A673 (cell line): ENCODE data around the gene ZNF385C. TPM values are rescaled to one million over a fixed set of nuclear protein-coding genes. Genes with fewer than 3 reads are reported as not detected.
"Not testable (repeated sequence)": the region's sequence is repeated elsewhere in the genome, so short reads cannot be mapped to it uniquely, and the experiment has no call there.

Source experiments
- BruUV-seq: library from RNA; stranded (reverse); fragments of 400-500 nt; replicated peaks from 2 replicates; lab custom pipeline; 2021; lab: Mats Ljungman, UMichigan
- CTCF ChIA-PET: fragments of 300-600 bp; sonication (Branson Sonifier 250); formaldehyde crosslinking; loops from one replicate; lab custom pipeline; 2022; ENCODE audit warnings: antibody characterized with exemption; lab: Charles Lee
- POLR2A ChIA-PET: fragments of 300-600 bp; sonication (Branson Sonifier 250); formaldehyde crosslinking; loops from one replicate; lab custom pipeline; 2022; ENCODE audit warnings: antibody characterized with exemption; ENCODE audit not compliant: low non-redundant PET; lab: Charles Lee
- DNase-seq: peaks from one replicate; pipeline ENCODE4 v3.0.0-alpha.2; 2015; ENCODE audit warnings: low spot score
- H3K27ac ChIP-seq: fragments of 200-600 bp; sonication (generic); 2 replicates; pipeline ENCODE4 v1.5.1; 2016; ENCODE audit warnings: mixed run types, low read depth, mild to moderate bottlenecking, mixed read lengths, antibody characterized with exemption, low read length; ENCODE audit not compliant: poor library complexity, severe bottlenecking
- H3K27me3 ChIP-seq: fragments of 200-600 bp; sonication (generic); replicated peaks from 2 replicates; pipeline ENCODE4 v1.6.1; 2017; ENCODE audit warnings: mixed run types, low read depth, mild to moderate bottlenecking, mixed read lengths, antibody characterized with exemption, low read length; ENCODE audit not compliant: insufficient read depth, poor library complexity
- H3K36me3 ChIP-seq: fragments of 200-600 bp; sonication (generic); 2 replicates; pipeline ENCODE4 v1.6.1; 2016; ENCODE audit warnings: mixed run types, mild to moderate bottlenecking, mixed read lengths, antibody characterized with exemption, low read length; ENCODE audit not compliant: insufficient read depth, poor library complexity, severe bottlenecking
- H3K4me1 ChIP-seq: fragments of 200-600 bp; sonication (generic); 2 replicates; pipeline ENCODE4 v1.6.1; 2017; ENCODE audit warnings: mixed run types, mild to moderate bottlenecking, mixed read lengths, antibody characterized with exemption, low read length; ENCODE audit not compliant: insufficient read depth, poor library complexity, severe bottlenecking
- H3K4me3 ChIP-seq: fragments of 200-600 bp; sonication (generic); 2 replicates; pipeline ENCODE4 v1.5.1; 2016; ENCODE audit warnings: low read depth, mixed run types, mild to moderate bottlenecking, mixed read lengths, low read length; ENCODE audit not compliant: poor library complexity, severe bottlenecking
- H3K9me3 ChIP-seq: fragments of 200-600 bp; sonication (generic); 2 replicates; pipeline ENCODE4 v1.6.1; 2016; ENCODE audit warnings: mixed run types, low read depth, mild to moderate bottlenecking, mixed read lengths, antibody characterized with exemption, low read length; ENCODE audit not compliant: poor library complexity, severe bottlenecking
- EZH2 ChIP-seq: fragments of 200-600 bp; sonication (generic); IDR thresholded peaks from 2 replicates; pipeline ENCODE4 v1.6.1; 2017; ENCODE audit warnings: borderline replicate concordance, low read depth, mild to moderate bottlenecking, mixed read lengths, antibody characterized with exemption, low read length; ENCODE audit not compliant: poor library complexity, severe bottlenecking
- intact Hi-C: fragments of 100-400 bp; cut with micrococcal nuclease; formaldehyde crosslinking; loops from one replicate; pipeline ENCODE4 v1.10.0; 2022; ENCODE audit not compliant: unreplicated experiment
- total RNA-seq: library from RNA; stranded (reverse); gene quantifications from 2 replicates; pipeline ENCODE4 v1.2.3, GENCODE V29; 2021
- TF ChIP-seq, protein P1 (sequence below): fragments of 300-800, 200-600 bp; sonication (generic); conservative IDR thresholded peaks from 2 replicates; pipeline ENCODE4 v1.5.1; 2017; ENCODE audit warnings: low read depth, mild to moderate bottlenecking, antibody characterized with exemption, low read length, moderate library complexity, mixed read lengths

ZNF385C gene
- total RNA-seq, 1 experiment from 2014 or later, result 0.17 TPM

GRCh38 chr17:42142371-42142896 lies 44.2 kb upstream of the ZNF385C start:
- Histone ChIP-seq H3K27me3 (no peaks in the 10 kb centered on the region), H3K36me3 (no peaks in the 10 kb centered on the region), H3K9me3 (no peaks in the 10 kb centered on the region), H3K4me1 (no peaks in the 10 kb centered on the region), H3K27ac (no peak overlapping the region), H3K4me3 (no peak overlapping the region)
- intact Hi-C loops, result no loop called here
- ChIA-PET POLR2A (interaction anchor here (0.5 kb wide), 1 partner anchor 127 kb away, joined by 3 read pairs; no protein-coding TSS in a partner anchor), CTCF (interaction anchor here (0.5 kb wide), 1 partner anchor 1530 kb away, joined by 3 read pairs; no protein-coding TSS in a partner anchor)
- DNase-seq, result no peak
- TF ChIP-seq, protein P1, sequence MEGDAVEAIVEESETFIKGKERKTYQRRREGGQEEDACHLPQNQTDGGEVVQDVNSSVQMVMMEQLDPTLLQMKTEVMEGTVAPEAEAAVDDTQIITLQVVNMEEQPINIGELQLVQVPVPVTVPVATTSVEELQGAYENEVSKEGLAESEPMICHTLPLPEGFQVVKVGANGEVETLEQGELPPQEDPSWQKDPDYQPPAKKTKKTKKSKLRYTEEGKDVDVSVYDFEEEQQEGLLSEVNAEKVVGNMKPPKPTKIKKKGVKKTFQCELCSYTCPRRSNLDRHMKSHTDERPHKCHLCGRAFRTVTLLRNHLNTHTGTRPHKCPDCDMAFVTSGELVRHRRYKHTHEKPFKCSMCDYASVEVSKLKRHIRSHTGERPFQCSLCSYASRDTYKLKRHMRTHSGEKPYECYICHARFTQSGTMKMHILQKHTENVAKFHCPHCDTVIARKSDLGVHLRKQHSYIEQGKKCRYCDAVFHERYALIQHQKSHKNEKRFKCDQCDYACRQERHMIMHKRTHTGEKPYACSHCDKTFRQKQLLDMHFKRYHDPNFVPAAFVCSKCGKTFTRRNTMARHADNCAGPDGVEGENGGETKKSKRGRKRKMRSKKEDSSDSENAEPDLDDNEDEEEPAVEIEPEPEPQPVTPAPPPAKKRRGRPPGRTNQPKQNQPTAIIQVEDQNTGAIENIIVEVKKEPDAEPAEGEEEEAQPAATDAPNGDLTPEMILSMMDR, result no peak
- TF ChIP-seq EZH2, result no peak
- no TSS peak for BruUV-seq

DNA sequence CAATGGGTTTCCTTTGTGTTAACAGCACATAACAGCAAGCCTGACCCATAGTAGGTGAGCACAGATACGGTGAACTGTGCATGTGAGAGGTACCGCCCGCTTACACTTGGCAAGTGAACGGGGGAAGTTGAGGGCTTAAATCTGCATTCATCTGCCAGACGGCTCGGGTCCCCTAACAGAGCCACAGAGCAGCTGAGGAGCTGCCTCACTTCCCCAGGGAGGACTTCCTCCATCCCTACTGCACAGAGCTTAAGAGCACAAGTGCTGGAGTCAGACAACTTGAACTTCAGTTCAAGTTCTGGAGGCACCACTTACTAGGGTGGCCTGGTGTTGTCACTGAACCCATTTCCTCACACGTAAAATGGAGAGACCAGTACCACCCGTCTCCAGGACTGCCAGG lies 43.1 kb upstream of the ZNF385C start:
- POLR2A ChIA-PET, result no interaction called here
- CTCF ChIA-PET, result no interaction called here
- intact Hi-C loops, result no loop called here

GRCh38 chr17:42140690-42141089 lies 42.4 kb upstream of the ZNF385C start:
- H3K36me3 ChIP-seq, H3K27me3 ChIP-seq, H3K4me3 ChIP-seq, POLR2A ChIA-PET, CTCF ChIA-PET, H3K27ac ChIP-seq, H3K9me3 ChIP-seq, BruUV-seq, intact Hi-C loops, H3K4me1 ChIP-seq, DNase-seq: not testable (repeated sequence)

More for the DNA sequence above, 43.1 kb upstream of the ZNF385C start:
- no peak for TF ChIP-seq EZH2
- TF ChIP-seq, protein P1, result no peak
- no peak for DNase-seq
- H3K4me3 ChIP-seq, result no peak overlapping the region
- H3K4me1 ChIP-seq, result no peaks in the 10 kb centered on the region
- no peaks in the 10 kb centered on the region for H3K9me3 ChIP-seq
- H3K27ac ChIP-seq, result no peak overlapping the region
- no TSS peak for BruUV-seq
- H3K36me3 ChIP-seq, result no peaks in the 10 kb centered on the region
- no peaks in the 10 kb centered on the region for H3K27me3 ChIP-seq
